ENCODE measurements around the gene TRIM33. TPM values are rescaled to one million over a fixed set of nuclear protein-coding genes. Genes with fewer than 3 reads are reported as not detected.
A peak's percentile ranks its signal among the peaks of the same experiment; 100 is the strongest.

The TRIM33 gene
- total and polyA plus RNA-seq, 2 of the 8 experiments (the other 6 are each of a cell fraction or from before 2014, with no cell fraction given) = 17.1 to 52.3 TPM

GRCh38 chr1:114512595-114513280, 1.7 kb upstream of the TRIM33 start:
- no peak for DNase-seq (ENCODE audit: low read depth in 1 of 2, low spot score in 2 of 2)
- Histone ChIP-seq H4K8ac (ENCODE audit: extremely low read depth, insufficient read depth, low read length) (no peak overlapping the region), H3K23ac (ENCODE audit: insufficient read length) (no peak overlapping the region), H3K14ac (ENCODE audit: insufficient read length) (no peak overlapping the region), H3K36me3 (ENCODE audit: control insufficient read depth in 2 of 4, insufficient read depth in 4 of 4, low read length in 3 of 4) (no peaks in the 10 kb centered on the region), H2BK20ac (ENCODE audit: low read length) (no peak overlapping the region), H3K56ac (replicated peaks; ENCODE audit: insufficient read length, low read depth, low read length) (no peak overlapping the region), H3K79me1 (ENCODE audit: low read depth, low read length) (peaks cover 11% of the 10 kb centered on the region), H4K91ac (replicated peaks; ENCODE audit: insufficient read length, low read length) (no peak overlapping the region), H2BK12ac (ENCODE audit: low read depth, low read length) (no peak overlapping the region), H3K79me2 (ENCODE audit: control insufficient read depth in 1 of 2, insufficient read depth in 2 of 2, low read length in 2 of 2) (peaks cover 15 to 28% of the 10 kb centered on the region in 2 experiments), H3K27ac (ENCODE audit: low read depth, low read length) (no peak overlapping the region), H3K9ac (replicated peaks in 1 of 4; ENCODE audit: extremely low read depth in 1 of 4, low read depth in 3 of 4, low read length in 3 of 4) (no peak overlapping the region), H2BK15ac (ENCODE audit: low read length) (0 out of 2 replicates have a peak overlapping the region, but pooled peaks have one; percentile 61), H4K20me1 (replicated peaks in 1 of 2; ENCODE audit: control insufficient read depth in 1 of 2, insufficient read depth in 2 of 2, low read length in 2 of 2) (peaks cover 9 to 10% of the 10 kb centered on the region in 2 experiments), H2BK5ac (ENCODE audit: low read depth, low read length) (no peak overlapping the region), H4K5ac (ENCODE audit: insufficient read length, low read depth, low read length) (no peak overlapping the region), H2AK5ac (ENCODE audit: low read depth, low read length) (no peak overlapping the region), H3K4ac (replicated peaks; ENCODE audit: insufficient read length, low read depth, low read length) (no peak overlapping the region), H3K4me1 (replicated peaks in 1 of 4; ENCODE audit: control insufficient read depth in 3 of 4, insufficient read depth in 4 of 4, low read length in 3 of 4) (peaks cover 0 to 4% (median 2%) of the 10 kb centered on the region in 4 experiments; a peak in 5 of 7 replicates), H2AFZ (ENCODE audit: low read length) (no peak overlapping the region), H3K4me2 (ENCODE audit: insufficient read depth in 1 of 2, low read depth in 2 of 2, low read length in 2 of 2) (peak overlapping the region; percentile 85 to 90; a peak in 1 of 4 replicates), H2BK120ac (replicated peaks; ENCODE audit: low read depth, low read length) (no peak overlapping the region), H3K4me3 (ENCODE audit: extremely low read depth in 1 of 4, insufficient read depth in 2 of 4, low read depth in 3 of 4, low read length in 4 of 4) (peak overlapping the region in 1 of 4 experiments; percentile 99; a peak in 2 of 8 replicates), H3K9me3 (ENCODE audit: insufficient read depth in 2 of 2, low read depth in 1 of 2, low read length in 1 of 2) (no peaks in the 10 kb centered on the region), H3K27me3 (replicated peaks in 1 of 4; ENCODE audit: control insufficient read depth in 3 of 4, extremely low read depth in 1 of 4, insufficient read depth in 3 of 4, low read length in 3 of 4) (no peaks in the 10 kb centered on the region), H3K23me2 (ENCODE audit: low read depth, low read length) (peaks cover 19% of the 10 kb centered on the region), H3K18ac (ENCODE audit: extremely low read depth, low read length) (no peak overlapping the region)
- WGBS, 2 experiments (ENCODE audit: extremely low coverage in 1 of 2, insufficient coverage in 1 of 2, insufficient read length in 1 of 2, insufficient replicate concordance in 2 of 2, low coverage in 1 of 2, low lambda C conversion rate in 2 of 2, missing lambda C conversion rate in 1 of 2) = 92% methylated on average over 11 of the region's 11 CpGs; no CpG with 5 or more reads in 1 of the 2 experiments
- CTCF ChIA-PET (ENCODE audit: partially characterized antibody) = interaction anchor here (0.7 kb wide), 1 partner anchor 742 kb away, joined by 3 read pairs; no protein-coding TSS in a partner anchor
- no peak for FAIRE-seq
- TF ChIP-seq POLR2AphosphoS5 (IDR thresholded peaks at IDR 0.05; ENCODE audit: low read depth, low read length) = no peak
- POLR2A ChIA-PET (ENCODE audit: partially characterized antibody) = interaction anchor here (4.1 kb wide), 1 partner anchor 12 kb away, joined by 19 read pairs; no protein-coding TSS in a partner anchor
